ENCODE results near the gene PDX1. TPM values are rescaled to one million over a fixed set of nuclear protein-coding genes. Genes with fewer than 3 reads are reported as not detected.

PDX1 gene
- total RNA-seq, 1 experiment from 2014 or later, result 1.7 TPM

DNA sequence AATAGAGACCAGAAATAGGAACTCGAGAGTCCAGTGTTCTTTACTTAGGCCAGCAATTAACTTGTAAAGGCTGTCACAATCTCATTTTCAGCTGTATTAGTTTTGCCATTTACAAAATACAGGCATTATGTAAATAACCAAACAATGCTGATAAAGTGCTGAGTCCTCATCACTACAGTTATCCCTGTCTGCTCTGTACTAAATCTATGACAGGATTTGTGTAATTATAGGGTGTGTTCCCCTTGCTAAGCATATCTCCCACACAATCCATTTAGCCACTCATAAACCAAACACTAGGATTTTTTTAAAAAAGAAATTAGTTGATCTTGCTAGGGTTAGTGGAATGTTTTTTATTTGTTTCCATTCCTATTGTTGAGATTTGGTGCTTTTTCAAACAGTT is 23.2 kb downstream of the PDX1 start:
- ChIA-PET POLR2A (no interaction called here), RAD21 (ENCODE audit: low non-redundant PET in 1 of 2, low total read pairs in 2 of 2, uncharacterized antibody in 2 of 2, unreplicated experiment in 2 of 2) (no interaction called here), CTCF (interaction anchor here (1.7 to 1.9 kb wide), 2 partner anchors 10 to 113 kb away, joined by 4 read pairs; no protein-coding TSS in a partner anchor)
- Histone ChIP-seq H4K20me1 (ENCODE audit: insufficient read depth) (no peaks in the 10 kb centered on the region), H3K9me2 (ENCODE audit: insufficient read depth) (no peaks in the 10 kb centered on the region), H3K4me3 (replicated peaks in 1 of 2; ENCODE audit: low read depth in 1 of 2, low read length in 2 of 2) (no peak overlapping the region), H3K36me3 (ENCODE audit: control insufficient read depth in 1 of 2, insufficient read depth in 2 of 2, low read length in 2 of 2) (no peaks in the 10 kb centered on the region), H3K4me1 (ENCODE audit: control insufficient read depth in 1 of 2, insufficient read depth in 2 of 2, low read length in 2 of 2) (no peaks in the 10 kb centered on the region), H2AFZ (ENCODE audit: low read depth, low read length, poor library complexity, severe bottlenecking) (no peak overlapping the region), H3K27me3 (ENCODE audit: insufficient read depth, low read length) (no peaks in the 10 kb centered on the region), H3K9ac (ENCODE audit: low read length) (no peak overlapping the region), H3K27ac (ENCODE audit: low read depth, low read length) (no peak overlapping the region), H3K9me3 (ENCODE audit: control insufficient read depth in 1 of 2, insufficient read depth in 1 of 2, low read depth in 1 of 2, low read length in 2 of 2) (no peaks in the 10 kb centered on the region; a peak in 2 of 4 replicates), H3K79me2 (ENCODE audit: insufficient read depth, low read length) (no peaks in the 10 kb centered on the region), H3K4me2 (ENCODE audit: low read length) (no peak overlapping the region)
- DNase-seq (ENCODE audit: low read depth, low spot score) (no peak), ATAC-seq (no peak)
- intact Hi-C loops (cut with micrococcal nuclease), result no loop called here
- no TSS peak for BruUV-seq (replicated peaks)
- TF ChIP-seq EZH2 (IDR thresholded peaks at IDR 0.05), result no peak
- TF ChIP-seq, protein P1, sequence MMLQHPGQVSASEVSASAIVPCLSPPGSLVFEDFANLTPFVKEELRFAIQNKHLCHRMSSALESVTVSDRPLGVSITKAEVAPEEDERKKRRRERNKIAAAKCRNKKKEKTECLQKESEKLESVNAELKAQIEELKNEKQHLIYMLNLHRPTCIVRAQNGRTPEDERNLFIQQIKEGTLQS (IDR thresholded peaks at IDR 0.05), result no peak
- TF ChIP-seq, protein P2, sequence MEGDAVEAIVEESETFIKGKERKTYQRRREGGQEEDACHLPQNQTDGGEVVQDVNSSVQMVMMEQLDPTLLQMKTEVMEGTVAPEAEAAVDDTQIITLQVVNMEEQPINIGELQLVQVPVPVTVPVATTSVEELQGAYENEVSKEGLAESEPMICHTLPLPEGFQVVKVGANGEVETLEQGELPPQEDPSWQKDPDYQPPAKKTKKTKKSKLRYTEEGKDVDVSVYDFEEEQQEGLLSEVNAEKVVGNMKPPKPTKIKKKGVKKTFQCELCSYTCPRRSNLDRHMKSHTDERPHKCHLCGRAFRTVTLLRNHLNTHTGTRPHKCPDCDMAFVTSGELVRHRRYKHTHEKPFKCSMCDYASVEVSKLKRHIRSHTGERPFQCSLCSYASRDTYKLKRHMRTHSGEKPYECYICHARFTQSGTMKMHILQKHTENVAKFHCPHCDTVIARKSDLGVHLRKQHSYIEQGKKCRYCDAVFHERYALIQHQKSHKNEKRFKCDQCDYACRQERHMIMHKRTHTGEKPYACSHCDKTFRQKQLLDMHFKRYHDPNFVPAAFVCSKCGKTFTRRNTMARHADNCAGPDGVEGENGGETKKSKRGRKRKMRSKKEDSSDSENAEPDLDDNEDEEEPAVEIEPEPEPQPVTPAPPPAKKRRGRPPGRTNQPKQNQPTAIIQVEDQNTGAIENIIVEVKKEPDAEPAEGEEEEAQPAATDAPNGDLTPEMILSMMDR (IDR thresholded peaks at IDR 0.05 in 2 of 3, conservative IDR thresholded peaks at IDR 0.05 in 1 of 3; ENCODE audit: borderline replicate concordance in 1 of 3, insufficient read depth in 1 of 3, low read depth in 2 of 3, low read length in 2 of 3), result no peak
- TF ChIP-seq, protein P3, sequence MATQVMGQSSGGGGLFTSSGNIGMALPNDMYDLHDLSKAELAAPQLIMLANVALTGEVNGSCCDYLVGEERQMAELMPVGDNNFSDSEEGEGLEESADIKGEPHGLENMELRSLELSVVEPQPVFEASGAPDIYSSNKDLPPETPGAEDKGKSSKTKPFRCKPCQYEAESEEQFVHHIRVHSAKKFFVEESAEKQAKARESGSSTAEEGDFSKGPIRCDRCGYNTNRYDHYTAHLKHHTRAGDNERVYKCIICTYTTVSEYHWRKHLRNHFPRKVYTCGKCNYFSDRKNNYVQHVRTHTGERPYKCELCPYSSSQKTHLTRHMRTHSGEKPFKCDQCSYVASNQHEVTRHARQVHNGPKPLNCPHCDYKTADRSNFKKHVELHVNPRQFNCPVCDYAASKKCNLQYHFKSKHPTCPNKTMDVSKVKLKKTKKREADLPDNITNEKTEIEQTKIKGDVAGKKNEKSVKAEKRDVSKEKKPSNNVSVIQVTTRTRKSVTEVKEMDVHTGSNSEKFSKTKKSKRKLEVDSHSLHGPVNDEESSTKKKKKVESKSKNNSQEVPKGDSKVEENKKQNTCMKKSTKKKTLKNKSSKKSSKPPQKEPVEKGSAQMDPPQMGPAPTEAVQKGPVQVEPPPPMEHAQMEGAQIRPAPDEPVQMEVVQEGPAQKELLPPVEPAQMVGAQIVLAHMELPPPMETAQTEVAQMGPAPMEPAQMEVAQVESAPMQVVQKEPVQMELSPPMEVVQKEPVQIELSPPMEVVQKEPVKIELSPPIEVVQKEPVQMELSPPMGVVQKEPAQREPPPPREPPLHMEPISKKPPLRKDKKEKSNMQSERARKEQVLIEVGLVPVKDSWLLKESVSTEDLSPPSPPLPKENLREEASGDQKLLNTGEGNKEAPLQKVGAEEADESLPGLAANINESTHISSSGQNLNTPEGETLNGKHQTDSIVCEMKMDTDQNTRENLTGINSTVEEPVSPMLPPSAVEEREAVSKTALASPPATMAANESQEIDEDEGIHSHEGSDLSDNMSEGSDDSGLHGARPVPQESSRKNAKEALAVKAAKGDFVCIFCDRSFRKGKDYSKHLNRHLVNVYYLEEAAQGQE (IDR thresholded peaks at IDR 0.05; ENCODE audit: low read depth), result no peak

Measured in HCT116 (cell line).